Measurements from ENCODE around the gene VAPA.

The VAPA gene

GRCh38 chr18:9913526-9914333 is at the start of gene VAPA:
VAPA (plus strand) TSS chr18:9914016; CDS start chr18:9914257, 241 bp downstream.
- TF ChIP-seq, protein P1, sequence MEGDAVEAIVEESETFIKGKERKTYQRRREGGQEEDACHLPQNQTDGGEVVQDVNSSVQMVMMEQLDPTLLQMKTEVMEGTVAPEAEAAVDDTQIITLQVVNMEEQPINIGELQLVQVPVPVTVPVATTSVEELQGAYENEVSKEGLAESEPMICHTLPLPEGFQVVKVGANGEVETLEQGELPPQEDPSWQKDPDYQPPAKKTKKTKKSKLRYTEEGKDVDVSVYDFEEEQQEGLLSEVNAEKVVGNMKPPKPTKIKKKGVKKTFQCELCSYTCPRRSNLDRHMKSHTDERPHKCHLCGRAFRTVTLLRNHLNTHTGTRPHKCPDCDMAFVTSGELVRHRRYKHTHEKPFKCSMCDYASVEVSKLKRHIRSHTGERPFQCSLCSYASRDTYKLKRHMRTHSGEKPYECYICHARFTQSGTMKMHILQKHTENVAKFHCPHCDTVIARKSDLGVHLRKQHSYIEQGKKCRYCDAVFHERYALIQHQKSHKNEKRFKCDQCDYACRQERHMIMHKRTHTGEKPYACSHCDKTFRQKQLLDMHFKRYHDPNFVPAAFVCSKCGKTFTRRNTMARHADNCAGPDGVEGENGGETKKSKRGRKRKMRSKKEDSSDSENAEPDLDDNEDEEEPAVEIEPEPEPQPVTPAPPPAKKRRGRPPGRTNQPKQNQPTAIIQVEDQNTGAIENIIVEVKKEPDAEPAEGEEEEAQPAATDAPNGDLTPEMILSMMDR (IDR thresholded peaks at IDR 0.05; ENCODE audit: low read length, missing control alignments) = no peak
- H3K4me3 ChIP-seq (replicated peaks; ENCODE audit: low read depth, low read length) = peak within 1 kb of the TSS; percentile 84
- peak; percentile 97 for DNase-seq (ENCODE audit: low read depth)

DNA sequence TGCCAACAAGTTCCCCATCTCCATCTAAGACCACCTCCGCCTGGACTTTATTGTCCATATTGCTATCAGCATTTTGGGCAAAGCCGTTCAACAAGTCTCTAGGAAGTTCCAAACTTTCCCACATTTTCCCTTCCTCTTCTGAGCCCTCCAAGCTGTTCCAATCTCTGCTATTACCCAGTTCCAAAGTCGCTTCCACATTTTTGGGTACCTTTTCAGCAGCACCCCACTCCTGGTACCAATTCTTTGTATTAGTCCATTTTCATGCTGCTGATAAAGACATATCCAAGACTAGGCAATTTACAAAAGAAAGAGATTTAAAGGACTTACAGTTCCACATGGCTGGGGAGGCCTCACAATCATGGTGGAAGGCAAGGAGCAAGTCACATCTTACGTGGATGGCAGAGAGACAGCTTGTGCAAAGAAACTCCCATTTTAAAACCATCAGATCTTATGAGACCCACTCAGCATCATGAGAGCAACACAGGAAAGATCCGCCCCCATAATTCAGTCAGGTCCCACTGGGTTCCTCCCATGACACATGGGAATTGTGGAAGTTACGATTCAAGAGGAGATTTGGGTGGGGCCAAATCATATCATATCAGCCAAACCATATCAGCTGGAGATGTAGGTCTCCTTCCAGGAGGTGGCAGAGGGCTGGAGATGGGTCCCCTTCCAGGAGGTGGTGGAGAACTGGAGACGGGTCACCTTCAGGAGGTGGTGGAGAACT is 47.9 kb upstream of the VAPA start:
- H3K4me3 ChIP-seq (replicated peaks; ENCODE audit: low read depth, low read length) = no peak overlapping the region
- TF ChIP-seq, protein P1 (IDR thresholded peaks at IDR 0.05; ENCODE audit: low read length, missing control alignments) = no peak
- DNase-seq (ENCODE audit: low read depth) = no peak

- DNase-seq (ENCODE audit: low read depth) = no peak
- TF ChIP-seq, protein P1 (IDR thresholded peaks at IDR 0.05; ENCODE audit: low read length, missing control alignments) = no peak
- H3K4me3 ChIP-seq (replicated peaks; ENCODE audit: low read depth, low read length) = no peak overlapping the region
These were observed 47.2 kb upstream of the VAPA start for GRCh38 chr18:9866627-9867026.

DNA sequence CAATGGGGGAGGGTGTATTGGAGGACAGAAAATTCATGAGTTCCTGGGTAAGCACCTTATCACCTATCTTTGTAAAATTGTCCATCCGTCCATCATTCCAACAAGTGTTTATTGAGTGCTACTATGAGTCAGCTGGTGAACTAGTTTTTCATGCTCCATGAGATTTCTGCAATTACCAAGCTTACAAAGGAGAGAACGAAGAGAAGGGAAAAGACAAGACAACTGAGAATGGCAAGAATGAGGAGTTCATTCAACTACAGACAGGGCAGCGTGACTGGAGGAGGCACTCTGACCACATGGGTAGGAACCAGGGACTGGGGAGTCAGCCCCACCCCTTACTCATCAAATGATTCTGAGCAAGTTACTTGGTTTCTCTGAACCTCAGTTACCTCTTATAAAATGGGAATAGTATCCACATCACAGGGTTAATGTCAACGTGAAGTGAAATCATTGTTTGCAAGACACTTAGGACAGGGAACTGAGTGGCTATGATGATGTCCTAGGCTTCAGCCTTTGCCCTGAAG is 46.7 kb upstream of the VAPA start:
- H3K4me3 ChIP-seq (replicated peaks; ENCODE audit: low read depth, low read length) = no peak overlapping the region
- no peak for DNase-seq (ENCODE audit: low read depth)
- TF ChIP-seq, protein P1 (IDR thresholded peaks at IDR 0.05; ENCODE audit: low read length, missing control alignments) = no peak

DNA sequence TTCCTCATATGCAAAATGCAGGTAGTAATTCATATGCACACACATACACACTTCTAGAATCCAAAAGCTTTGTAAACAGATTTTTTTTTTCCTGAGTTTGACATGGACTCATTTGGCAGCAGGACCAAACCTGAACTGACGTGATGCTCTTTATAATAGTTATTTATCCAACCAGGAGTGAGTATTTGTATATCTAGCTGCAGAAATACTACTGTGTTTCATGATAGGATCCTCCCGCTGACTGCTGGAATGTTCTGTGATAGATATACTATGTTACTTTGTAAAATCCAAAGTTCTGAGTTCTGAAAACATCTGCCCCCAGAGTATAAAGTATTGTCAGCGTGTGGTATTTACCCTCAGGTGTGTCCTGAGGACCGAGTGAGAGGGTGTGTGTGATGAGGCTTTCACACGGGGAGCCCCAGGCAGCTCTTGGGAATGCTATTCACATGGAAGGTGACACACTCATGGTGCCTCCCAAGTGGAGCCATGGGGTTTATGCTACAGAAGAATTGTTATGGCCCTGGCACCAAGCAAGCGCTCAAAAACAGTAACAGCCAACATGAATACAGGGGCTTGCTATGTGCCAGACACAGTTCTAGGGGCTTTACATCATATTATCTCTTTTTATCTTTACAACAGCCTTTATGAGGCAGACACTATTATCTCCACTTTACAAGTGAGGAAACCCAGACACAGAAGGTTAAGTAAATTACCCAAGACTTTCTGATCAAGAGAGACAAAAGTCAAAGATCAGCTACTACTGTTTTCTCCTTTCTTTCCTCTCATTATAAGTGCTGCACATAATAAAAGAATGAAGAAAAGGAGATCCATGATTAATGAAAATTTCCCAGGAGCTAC is 44.7 kb upstream of the VAPA start:
- H3K4me3 ChIP-seq (replicated peaks; ENCODE audit: low read depth, low read length) = no peak overlapping the region
- TF ChIP-seq, protein P1 (IDR thresholded peaks at IDR 0.05; ENCODE audit: low read length, missing control alignments) = no peak
- no peak for DNase-seq (ENCODE audit: low read depth)

DNA sequence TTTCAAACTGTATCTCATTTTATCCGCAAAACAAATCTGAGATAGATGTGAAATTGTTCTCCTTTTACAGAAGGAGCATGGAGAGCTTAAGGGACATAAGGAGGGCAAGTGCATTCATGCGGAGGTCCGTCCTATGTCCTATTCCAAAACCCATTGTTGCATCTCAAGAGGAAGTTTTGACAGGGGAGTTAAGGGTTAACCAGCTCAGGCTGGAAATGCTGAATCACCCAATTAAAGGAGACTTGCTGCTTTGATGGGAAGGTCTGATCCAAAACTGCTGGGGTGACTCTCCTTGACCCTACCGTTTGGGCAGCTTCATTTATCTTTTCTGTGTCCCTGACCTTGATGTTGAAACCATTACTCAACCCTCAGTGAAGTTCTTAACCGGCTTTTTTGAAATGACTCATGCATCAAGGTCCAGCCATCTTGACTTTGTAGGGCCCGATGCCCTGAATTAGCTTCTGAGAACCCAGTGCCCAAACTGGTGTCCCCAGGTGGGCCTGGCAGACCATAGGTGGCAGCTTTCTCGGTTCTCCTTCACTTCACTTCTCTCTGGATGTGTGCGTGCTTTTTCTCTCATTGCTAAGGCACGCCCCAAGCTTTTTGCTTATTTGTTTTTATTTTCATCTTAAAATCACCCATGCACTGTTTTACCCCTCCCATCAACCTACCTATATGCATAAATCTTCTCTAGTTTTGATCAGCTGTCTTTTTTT is 43.9 kb upstream of the VAPA start:
- TF ChIP-seq, protein P1 (IDR thresholded peaks at IDR 0.05; ENCODE audit: low read length, missing control alignments) = no peak
- no peak overlapping the region for H3K4me3 ChIP-seq (replicated peaks; ENCODE audit: low read depth, low read length)
- peak; percentile 87 for DNase-seq (ENCODE audit: low read depth)
